ENCODE results near the gene NFAM1.

The NFAM1 gene

DNA sequence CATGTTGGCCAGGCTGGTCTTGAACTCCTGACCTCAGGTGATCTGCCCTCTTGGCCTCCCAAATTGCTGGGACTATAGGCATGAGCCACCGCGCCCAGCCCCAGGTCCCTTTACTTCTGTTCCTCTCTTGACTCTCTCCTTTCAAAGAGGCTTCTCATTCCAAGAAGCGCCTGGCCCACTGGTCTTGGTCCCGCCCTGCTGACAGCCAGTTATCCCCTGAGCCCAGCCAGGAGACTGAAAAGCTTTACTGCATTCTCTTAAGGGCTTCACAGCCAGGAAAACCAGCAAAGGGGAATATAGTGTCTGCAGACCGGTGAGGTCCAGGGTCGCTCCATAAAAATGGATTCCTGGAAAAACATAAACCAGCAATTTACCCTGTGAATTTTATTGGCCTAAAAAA lies 68.3 kb downstream of the NFAM1 start:
- TF ChIP-seq TAF1 (IDR thresholded peaks at IDR 0.05; ENCODE audit: borderline replicate concordance, low read depth, low read length) = no peak
- TF ChIP-seq POLR2AphosphoS5 (IDR thresholded peaks at IDR 0.05; ENCODE audit: low read depth, low read length) = no peak
- TF ChIP-seq POLR2A (IDR thresholded peaks at IDR 0.05; ENCODE audit: low read depth, low read length) = no peak
- DNase-seq (ENCODE audit: insufficient read length) = no peak
- no peak for FAIRE-seq

- TF ChIP-seq TAF1 (IDR thresholded peaks at IDR 0.05; ENCODE audit: borderline replicate concordance, low read depth, low read length) (no peak), POLR2AphosphoS5 (IDR thresholded peaks at IDR 0.05; ENCODE audit: low read depth, low read length) (no peak), POLR2A (IDR thresholded peaks at IDR 0.05; ENCODE audit: low read depth, low read length) (no peak)
- DNase-seq (ENCODE audit: insufficient read length) (no peak), FAIRE-seq (no peak)
Observed at GRCh38 chr22:42361523-42361922, 70.7 kb downstream of the NFAM1 start.

- DNase-seq (ENCODE audit: insufficient read length) = no peak
Observed at GRCh38 chr22:42360348-42360747, 71.9 kb downstream of the NFAM1 start.

DNA sequence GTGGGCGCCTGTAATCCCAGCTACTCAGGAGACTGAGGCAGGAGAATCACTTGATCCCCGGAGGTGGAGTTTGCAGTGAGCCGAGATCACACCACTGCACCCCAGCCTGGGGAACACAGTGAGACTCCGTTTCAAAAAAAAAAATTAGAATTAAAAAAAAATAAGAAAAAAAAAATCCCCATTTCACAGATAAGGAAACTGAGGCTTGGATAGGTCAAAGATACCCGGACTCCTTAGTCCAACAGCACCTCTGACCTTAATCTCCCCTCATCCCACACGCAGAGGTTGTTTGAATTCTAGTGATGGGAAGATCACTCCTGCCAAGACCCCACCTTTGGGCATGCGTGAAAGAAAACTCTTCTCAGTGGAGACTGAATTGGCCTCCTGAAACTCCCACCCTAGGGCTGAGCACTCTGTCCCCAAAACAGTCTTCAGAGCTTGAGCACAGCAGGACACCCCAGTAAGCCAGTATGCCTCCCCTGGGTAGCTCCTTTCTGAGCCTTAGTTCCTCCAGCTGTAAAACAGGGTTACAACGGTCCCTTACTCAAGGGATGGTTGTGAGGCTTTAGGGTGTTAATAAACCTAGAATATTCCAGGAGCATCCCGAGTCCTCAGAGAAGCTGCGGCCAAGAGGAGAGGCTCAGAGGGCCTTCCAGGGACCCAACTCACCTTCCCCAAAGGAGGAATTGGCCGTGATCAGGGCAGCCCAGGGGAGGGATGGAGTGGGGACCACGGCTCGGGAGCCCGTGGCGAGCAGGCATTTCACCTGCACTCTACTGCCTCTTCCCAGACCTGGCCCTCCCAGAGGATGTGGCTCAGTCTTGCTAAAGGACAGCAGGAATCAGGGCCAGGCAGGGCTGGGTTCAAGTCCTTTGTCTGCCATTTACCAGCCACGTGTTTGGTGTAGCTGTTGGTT lies 73.3 kb downstream of the NFAM1 start:
- no peak for FAIRE-seq
- DNase-seq (ENCODE audit: insufficient read length) = no peak
- TF ChIP-seq POLR2A (IDR thresholded peaks at IDR 0.05; ENCODE audit: low read depth, low read length) = no peak
- no peak for TF ChIP-seq POLR2AphosphoS5 (IDR thresholded peaks at IDR 0.05; ENCODE audit: low read depth, low read length)
- TF ChIP-seq TAF1 (IDR thresholded peaks at IDR 0.05; ENCODE audit: borderline replicate concordance, low read depth, low read length) = no peak

More at GRCh38 chr22:42360348-42360747, 71.9 kb downstream of the NFAM1 start:
- no peak for FAIRE-seq
- TF ChIP-seq POLR2A (IDR thresholded peaks at IDR 0.05; ENCODE audit: low read depth, low read length) (no peak), POLR2AphosphoS5 (IDR thresholded peaks at IDR 0.05; ENCODE audit: low read depth, low read length) (no peak), TAF1 (IDR thresholded peaks at IDR 0.05; ENCODE audit: borderline replicate concordance, low read depth, low read length) (no peak)

- FAIRE-seq = no peak
- TF ChIP-seq TAF1 (IDR thresholded peaks at IDR 0.05; ENCODE audit: borderline replicate concordance, low read depth, low read length) (no peak), POLR2A (IDR thresholded peaks at IDR 0.05; ENCODE audit: low read depth, low read length) (no peak), POLR2AphosphoS5 (IDR thresholded peaks at IDR 0.05; ENCODE audit: low read depth, low read length) (no peak)
- no peak for DNase-seq (ENCODE audit: insufficient read length)
Observed at GRCh38 chr22:42357634-42358296, 74.4 kb downstream of the NFAM1 start.

GRCh38 chr22:42357221-42357620 lies 75.0 kb downstream of the NFAM1 start:
- DNase-seq (ENCODE audit: insufficient read length) = no peak
- TF ChIP-seq POLR2A (IDR thresholded peaks at IDR 0.05; ENCODE audit: low read depth, low read length) (no peak), TAF1 (IDR thresholded peaks at IDR 0.05; ENCODE audit: borderline replicate concordance, low read depth, low read length) (no peak), POLR2AphosphoS5 (IDR thresholded peaks at IDR 0.05; ENCODE audit: low read depth, low read length) (no peak)
- FAIRE-seq = no peak

GRCh38 chr22:42356533-42356932 lies 75.7 kb downstream of the NFAM1 start:
- DNase-seq (ENCODE audit: insufficient read length) = no peak
- TF ChIP-seq POLR2A (IDR thresholded peaks at IDR 0.05; ENCODE audit: low read depth, low read length) (no peak), TAF1 (IDR thresholded peaks at IDR 0.05; ENCODE audit: borderline replicate concordance, low read depth, low read length) (no peak), POLR2AphosphoS5 (IDR thresholded peaks at IDR 0.05; ENCODE audit: low read depth, low read length) (no peak)
- no peak for FAIRE-seq

DNA sequence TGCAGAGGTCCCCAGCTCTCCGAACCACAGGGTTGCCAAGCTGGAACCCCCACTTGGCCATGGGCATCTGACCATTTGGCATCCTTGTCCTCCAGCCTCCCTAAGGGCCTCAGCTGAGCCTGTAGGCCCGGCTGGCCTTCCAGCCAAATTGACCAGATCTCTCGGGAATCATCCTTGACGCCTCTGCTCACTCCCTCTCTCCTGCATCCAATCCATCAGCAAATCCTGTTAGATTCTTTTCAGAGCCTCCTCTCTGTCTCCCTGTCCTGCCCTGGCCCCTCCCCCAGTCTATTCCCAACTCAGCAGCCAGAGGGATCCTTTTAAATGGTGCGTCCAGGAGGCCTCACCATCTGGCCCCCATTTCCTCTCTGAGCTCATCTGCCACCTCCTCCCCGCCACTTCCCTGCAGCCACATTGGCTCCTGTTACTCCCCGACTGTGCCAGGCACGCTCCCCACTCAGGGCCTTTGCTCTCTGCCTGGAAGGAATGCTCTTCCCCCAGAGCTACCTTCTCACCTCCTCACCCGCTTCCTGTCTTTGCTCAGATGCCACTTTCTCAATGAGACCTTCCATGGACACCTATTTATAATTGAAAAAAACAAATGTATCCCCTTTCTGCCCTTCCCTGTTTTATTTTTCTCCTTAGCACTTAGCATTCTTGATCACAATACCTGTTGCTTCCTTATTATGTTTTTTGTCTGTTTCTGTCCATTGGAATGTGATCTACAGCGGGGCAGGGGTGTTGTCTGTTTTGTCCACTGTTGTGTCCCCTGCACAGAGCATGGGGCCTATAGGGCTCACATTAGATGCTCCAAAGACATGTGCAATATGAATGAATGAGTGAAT lies 78.1 kb downstream of the NFAM1 start:
- FAIRE-seq = no peak
- TF ChIP-seq POLR2A (IDR thresholded peaks at IDR 0.05; ENCODE audit: low read depth, low read length) = no peak
- no peak for TF ChIP-seq TAF1 (IDR thresholded peaks at IDR 0.05; ENCODE audit: borderline replicate concordance, low read depth, low read length)
- no peak for TF ChIP-seq POLR2AphosphoS5 (IDR thresholded peaks at IDR 0.05; ENCODE audit: low read depth, low read length)
- DNase-seq (ENCODE audit: insufficient read length) = no peak

- TF ChIP-seq POLR2AphosphoS5 (IDR thresholded peaks at IDR 0.05; ENCODE audit: low read depth, low read length) (no peak), TAF1 (IDR thresholded peaks at IDR 0.05; ENCODE audit: borderline replicate concordance, low read depth, low read length) (no peak), POLR2A (IDR thresholded peaks at IDR 0.05; ENCODE audit: low read depth, low read length) (no peak)
- FAIRE-seq (no peak), DNase-seq (ENCODE audit: insufficient read length) (no peak)
Observed at GRCh38 chr22:42350373-42350772, 81.8 kb downstream of the NFAM1 start.

GRCh38 chr22:42347281-42347824 lies 84.8 kb downstream of the NFAM1 start:
- FAIRE-seq = no peak
- no peak for TF ChIP-seq POLR2A (IDR thresholded peaks at IDR 0.05; ENCODE audit: low read depth, low read length)
- no peak for TF ChIP-seq TAF1 (IDR thresholded peaks at IDR 0.05; ENCODE audit: borderline replicate concordance, low read depth, low read length)
- no peak for TF ChIP-seq POLR2AphosphoS5 (IDR thresholded peaks at IDR 0.05; ENCODE audit: low read depth, low read length)
- DNase-seq (ENCODE audit: insufficient read length) = no peak

GRCh38 chr22:42346722-42347121 lies 85.5 kb downstream of the NFAM1 start:
- DNase-seq (ENCODE audit: insufficient read length) = no peak
- FAIRE-seq = no peak
- TF ChIP-seq POLR2AphosphoS5 (IDR thresholded peaks at IDR 0.05; ENCODE audit: low read depth, low read length) (no peak), POLR2A (IDR thresholded peaks at IDR 0.05; ENCODE audit: low read depth, low read length) (no peak), TAF1 (IDR thresholded peaks at IDR 0.05; ENCODE audit: borderline replicate concordance, low read depth, low read length) (no peak)
